Gastroesophageal sphincter (tissue), 3 donors: ENCODE measurements around the gene CELSR2.

ENCODE experiments used
- EP300 ChIP-seq: sonication (generic); formaldehyde crosslinking; IDR thresholded peaks from one replicate; pipeline ENCODE4 v1.6.1; 2017; ENCODE audit warnings: antibody characterized with exemption, mild to moderate bottlenecking
- POLR2A ChIP-seq, 2 donors: fragments of 450-650 bp; IDR thresholded peaks; one replicate each; pipeline ENCODE4 v1.6.1; 2017; ENCODE audit warnings: antibody characterized with exemption in 2 of 2, mild to moderate bottlenecking in 2 of 2, moderate library complexity in 1 of 2
- POLR2AphosphoS5 ChIP-seq: sonication (generic); formaldehyde crosslinking; IDR thresholded peaks from one replicate; pipeline ENCODE4 v1.6.1; 2017; ENCODE audit warnings: antibody characterized with exemption
- TF ChIP-seq, protein P1 (sequence below), 4 experiments: fragments of 200-600 bp in 2 of 4; fragments of 450-650 bp in 2 of 4; sonication (generic) in 1 of 4; IDR thresholded peaks; one replicate each; pipeline ENCODE4 v1.5.1; 2017 to 2019; ENCODE audit warnings: antibody characterized with exemption in 4 of 4, mild to moderate bottlenecking in 2 of 4, moderate library complexity in 2 of 4

DNA sequence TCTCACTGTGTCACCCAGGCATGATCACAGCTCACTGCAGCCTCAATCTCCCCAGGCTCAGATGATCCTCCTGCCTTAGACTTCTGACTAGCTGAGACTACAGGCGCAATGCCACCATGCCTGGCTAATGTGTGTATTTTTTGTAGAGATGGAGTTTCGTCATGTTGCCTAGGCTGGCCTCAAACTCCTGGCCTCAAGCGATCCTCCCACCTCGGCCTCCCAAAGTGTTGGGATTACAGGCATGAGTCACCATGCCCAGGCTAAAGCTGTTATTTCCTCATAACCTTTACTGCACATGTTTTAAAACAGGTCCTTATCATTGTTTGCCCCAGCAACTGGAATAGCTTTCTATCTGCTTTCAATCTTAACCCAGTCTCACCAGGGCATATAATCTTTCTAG lies 32.7 kb upstream of the CELSR2 start:
- TF ChIP-seq, protein P1, sequence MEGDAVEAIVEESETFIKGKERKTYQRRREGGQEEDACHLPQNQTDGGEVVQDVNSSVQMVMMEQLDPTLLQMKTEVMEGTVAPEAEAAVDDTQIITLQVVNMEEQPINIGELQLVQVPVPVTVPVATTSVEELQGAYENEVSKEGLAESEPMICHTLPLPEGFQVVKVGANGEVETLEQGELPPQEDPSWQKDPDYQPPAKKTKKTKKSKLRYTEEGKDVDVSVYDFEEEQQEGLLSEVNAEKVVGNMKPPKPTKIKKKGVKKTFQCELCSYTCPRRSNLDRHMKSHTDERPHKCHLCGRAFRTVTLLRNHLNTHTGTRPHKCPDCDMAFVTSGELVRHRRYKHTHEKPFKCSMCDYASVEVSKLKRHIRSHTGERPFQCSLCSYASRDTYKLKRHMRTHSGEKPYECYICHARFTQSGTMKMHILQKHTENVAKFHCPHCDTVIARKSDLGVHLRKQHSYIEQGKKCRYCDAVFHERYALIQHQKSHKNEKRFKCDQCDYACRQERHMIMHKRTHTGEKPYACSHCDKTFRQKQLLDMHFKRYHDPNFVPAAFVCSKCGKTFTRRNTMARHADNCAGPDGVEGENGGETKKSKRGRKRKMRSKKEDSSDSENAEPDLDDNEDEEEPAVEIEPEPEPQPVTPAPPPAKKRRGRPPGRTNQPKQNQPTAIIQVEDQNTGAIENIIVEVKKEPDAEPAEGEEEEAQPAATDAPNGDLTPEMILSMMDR (IDR thresholded peaks at IDR 0.05) = no peak
- TF ChIP-seq POLR2AphosphoS5 = no peak
- TF ChIP-seq POLR2A (IDR thresholded peaks at IDR 0.05) = no peak
- no peak for TF ChIP-seq EP300
